IPS-NIHi11 (cell line): ENCODE measurements around the gene FMNL3.

Experiments
- DNase-seq: peaks from one replicate; pipeline ENCODE4 v3.0.0; 2012; ENCODE audit warnings: mixed read lengths, low spot score

The FMNL3 gene

DNA sequence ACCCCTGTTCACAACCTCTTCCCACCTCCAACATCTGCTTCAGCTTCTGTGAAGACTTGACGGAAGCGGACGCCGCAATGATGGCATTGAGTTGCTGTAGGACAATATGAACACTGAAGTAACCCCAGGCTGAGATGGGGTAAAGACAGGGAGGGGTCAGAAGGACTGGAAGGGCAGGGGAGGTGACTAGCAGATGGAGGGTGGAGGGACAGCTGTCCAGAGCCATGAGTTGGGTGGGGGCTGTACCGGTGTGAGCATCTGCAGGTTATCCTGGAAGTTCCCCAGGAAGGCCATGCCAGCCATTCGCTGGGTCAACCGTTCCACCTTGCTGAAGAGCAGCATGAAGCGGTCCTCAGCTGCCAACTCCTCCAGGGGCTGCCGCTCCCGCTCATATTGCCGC lies 57.8 kb downstream of the FMNL3 start:
- no peak for DNase-seq

DNA sequence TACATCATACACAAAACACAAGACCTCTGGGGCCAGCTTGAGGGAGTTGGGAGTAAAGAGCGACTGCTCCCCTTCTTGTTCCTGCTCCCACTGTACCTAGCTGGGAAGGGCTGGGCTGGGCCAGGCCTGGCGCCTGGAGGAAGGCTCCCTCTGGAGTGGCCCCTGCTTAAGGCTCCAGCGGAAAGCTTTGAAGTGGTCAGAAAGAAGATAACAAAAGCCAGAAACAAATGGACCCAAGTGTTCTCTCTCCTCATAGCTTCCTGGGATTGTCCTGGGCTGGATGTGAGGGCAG lies 58.5 kb downstream of the FMNL3 start:
- DNase-seq = no peak

DNA sequence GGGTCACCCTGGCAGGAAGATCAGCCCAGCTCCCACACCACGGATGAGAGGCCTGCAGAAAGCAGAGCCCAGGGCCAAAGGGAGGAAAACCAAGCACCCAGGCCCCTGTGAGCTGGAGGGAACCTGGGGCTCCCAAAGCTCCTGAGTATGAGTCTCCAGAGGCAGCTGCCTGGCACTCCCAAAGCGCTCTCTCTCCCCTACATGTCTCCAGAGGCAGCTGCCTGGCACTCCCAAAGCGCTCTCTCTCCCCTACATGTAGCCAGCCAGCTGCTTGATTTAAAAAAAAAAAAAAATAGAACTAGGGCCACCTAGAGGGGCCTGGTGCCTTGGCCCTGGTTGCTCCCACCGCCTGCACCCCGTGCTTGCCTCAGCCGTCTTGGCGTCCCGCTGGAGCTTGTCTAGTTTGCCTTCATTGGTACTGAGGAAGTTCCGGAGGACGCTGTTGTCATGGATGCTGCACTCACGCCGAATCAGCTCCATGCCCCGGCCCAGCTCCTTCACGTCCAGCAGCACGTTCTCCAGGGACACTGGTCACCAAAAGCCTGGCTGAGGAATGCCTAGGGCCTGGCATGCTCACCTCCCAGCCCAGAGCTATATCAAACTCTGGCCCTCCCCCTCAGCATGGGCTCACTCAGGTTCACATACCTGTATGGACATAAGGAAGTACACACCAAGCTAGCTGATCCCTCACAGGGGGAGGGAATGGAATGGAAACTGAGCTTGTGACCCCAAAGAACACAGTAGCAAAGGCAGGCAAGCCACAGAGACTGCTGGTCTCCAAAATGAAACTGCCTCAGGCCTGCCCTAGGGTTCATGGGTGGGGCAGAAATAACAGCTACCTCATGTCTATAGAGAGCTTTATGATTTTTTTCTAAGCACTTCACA lies 59.1 kb downstream of the FMNL3 start:
- DNase-seq = peak; percentile 37

DNA sequence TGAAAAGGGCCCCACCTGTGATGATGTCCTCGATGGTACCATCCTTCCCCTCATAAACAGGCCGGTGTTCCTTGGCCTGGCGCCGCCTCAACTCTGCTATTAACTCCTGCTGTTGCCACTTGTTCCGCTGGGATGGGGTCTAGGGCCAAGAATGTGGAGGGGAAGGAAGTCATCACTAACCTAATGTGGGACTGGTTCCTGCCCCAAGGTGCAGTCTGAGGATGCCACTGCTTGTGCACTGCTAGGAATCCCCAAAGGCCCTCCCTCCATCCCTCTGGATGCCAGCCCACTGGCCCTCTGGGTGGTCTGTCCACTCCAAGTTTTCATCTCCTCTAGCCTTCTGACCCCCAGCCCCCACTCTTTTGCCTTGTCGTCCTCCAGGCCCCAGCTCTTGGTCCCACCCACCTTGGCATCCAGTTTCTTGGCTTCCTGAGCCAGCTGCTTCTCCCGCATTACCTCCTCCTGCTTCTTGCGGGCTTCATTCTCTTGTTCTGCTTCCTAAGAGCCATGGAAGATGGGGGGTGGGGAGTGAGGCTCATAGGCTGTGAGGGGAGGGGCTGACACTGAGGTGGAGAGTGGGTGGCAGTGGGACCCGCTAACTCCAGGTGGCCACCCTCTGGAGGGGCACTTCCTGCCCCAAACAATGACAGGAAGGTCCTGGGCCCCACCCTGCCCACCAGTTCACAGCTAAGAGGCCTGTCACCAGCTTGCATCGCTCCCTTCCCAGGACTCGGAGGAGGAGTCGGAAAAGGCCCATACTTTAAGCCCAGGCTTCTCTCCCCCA lies 60.1 kb downstream of the FMNL3 start:
- DNase-seq = no peak

DNA sequence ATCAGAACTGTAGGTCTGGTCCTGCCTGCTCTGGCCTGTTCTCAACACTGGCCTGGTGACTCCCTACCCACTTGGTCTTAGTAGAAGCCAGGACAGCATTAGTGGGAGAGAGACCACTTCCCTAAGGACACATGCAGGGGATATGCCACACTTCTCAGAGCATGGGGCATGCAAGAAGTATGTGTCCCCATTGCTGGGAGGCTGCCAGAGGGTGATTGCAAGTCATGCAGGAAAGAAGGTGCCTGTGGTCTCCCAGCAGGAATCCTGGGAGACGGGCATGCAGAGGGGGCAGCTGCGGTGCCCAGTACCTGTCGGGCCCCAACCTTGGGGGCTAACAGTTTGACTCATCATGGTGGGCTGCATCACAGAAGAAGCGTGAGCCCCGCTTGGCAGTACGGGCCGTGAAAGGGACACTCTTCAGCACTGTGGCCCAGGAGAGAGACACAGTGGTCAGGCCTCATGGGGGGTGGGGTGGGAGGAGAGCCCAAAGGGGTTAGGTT lies 60.8 kb downstream of the FMNL3 start:
- no peak for DNase-seq

DNA sequence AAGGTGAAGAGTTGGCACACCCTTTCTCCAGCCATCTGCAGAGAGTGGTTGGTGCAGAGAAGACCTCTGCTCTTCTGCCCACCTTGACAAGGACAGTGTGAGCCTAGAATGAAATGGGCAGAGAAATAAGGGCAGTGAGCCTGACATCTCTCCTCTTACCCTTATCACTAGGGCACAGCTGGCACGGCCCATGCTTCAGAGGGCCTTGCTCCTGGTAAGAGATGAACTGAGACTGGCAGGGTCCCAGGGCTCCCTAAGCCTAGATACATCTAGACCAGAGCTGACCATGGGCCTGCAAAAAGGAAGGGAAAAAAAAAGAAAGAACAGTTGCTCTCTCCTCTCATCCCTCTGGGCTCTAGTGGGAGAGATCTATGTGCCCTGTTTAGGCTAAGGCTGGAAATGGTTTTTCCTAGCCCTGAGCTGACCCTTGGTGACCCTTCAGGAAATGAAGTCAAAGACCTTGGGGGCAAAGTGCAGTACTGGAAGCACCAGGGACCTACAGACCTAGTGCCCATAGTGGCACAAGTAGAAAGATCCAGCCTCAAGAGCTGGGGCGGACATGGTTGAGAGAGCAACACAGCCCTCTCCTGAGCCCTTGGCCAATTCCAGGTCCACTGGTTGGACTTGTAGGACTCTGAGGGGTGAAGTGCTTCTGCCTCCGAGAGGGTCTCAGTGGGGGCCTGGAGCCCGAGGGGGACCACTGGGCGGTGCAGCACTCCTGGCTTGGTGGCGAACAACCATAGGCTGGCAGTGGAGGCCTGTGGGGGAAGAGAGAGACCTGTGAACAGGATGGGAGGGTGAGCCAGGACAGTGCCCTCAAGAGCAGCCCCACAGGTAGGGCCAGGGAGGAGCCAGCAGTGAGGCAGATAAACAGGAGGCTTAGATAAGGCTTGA lies 61.8 kb downstream of the FMNL3 start:
- DNase-seq = no peak

DNA sequence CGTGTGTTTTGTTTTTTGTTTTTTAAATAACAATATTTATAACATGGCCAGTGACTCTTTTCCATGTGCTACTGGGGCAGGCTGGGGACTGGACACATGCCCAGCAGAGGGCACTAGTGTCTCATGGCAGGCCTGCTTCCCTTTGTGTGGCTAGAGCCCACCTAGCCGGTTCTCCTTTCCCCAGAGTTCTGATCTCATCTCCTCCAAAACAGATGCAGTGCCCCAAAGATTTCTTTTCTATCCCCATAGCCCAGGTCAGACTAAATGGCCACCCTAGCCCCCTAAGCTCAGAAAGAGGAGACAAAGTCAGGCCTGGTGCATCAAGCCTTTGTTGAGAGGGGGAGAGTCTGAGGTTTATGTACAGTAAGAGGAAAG lies 62.6 kb downstream of the FMNL3 start:
- peak; percentile 91 for DNase-seq

DNA sequence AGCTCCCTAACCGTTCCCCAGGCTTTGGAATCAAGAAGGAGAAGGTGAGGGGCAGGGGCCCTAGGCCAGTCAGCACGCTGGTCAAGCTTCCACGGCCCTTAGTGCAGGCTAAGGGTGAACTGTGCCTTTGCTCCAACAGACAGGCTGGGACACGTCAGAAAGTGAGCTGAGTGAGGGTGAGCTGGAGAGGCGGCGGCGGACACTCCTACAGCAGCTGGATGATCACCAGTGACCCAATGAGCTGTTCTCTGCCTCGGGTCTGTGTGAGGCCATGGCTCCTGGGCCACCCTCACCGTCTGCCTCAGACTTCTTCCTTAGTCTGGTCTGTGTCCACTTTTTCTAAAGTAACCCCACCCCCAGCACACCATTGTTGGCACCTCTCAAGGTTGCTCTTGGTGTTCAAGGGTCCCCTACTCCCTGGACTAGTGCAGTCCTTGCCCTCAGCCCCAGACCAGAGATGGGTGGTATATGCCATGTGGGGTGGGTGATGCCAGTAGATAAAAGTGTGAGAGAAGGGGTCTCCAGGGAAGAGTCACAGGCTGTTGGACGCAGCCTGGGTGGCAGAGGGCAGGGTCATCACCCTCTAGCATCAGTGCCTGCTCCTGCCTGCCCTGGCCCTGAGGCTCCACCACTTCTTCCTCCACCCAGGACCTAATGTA lies 63.1 kb downstream of the FMNL3 start:
- DNase-seq = no peak

DNA sequence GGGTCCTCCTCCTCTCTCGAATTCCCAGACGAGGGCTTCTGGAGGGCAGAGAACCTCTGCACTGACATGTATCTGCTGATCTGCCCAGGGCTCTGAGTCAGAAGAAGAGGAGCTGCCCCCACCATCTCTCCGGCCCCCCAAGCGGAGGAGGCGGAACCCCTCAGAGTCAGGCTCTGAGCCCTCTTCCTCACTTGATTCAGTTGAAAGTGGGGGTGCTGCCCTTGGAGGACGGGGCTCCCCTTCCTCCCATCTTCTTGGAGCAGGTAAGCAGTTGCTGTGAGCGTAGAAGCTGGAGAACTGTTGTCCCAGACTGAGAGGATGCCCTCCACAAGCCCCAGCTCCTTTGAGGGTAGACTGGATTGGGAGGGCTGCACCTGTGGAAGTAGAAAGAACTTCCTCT lies 64.1 kb downstream of the FMNL3 start:
- no peak for DNase-seq

DNA sequence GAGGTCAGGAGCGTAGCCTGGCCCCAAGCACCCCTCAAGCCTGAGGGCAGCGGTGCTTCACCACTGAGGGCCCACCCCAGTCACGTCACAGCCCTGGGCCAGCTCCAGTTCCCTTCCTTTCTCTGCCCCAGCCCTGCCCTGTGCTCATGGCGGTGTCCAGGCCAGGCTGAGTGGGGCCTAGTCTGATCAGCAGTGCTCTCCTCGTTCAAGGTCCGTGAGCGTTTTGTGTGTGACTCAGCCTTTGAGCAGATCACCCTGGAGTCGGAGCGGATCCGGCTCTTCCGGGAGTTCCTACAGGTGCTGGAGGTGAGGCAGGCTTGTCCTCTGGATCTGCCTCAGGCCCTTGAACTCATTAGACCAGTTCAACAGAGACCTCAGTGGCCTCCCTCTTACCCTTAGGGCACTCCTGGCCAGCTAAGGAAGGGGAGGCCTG lies 64.8 kb downstream of the FMNL3 start:
- no peak for DNase-seq

DNA sequence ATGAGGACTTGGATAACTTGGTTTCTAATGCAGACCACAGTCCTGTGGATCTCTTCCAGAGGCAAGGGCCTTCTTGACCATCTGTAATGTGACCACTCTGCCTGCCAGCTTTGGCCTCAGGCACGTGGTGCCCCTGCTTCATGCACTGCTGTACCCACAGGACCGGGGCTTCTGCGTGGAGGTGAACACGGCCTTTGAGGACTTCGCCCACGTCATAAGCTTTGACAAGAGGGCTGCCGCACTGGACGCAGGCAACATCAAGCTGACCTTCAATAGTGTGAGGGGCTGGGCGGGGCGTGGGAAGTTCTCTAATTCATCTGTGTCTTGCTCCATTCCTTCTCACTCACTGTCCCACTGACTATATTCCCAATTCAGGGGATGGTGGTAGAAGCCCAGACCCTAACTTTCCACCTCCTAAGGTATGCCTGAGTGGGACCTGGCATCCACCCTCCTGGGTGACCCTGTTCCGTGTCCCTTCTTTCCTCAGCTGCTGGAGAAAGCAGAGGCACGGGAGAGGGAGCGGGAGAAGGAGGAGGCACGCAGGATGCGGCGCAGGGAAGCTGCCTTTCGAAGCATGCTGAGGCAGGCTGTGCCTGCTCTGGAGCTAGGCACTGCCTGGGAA lies 65.3 kb downstream of the FMNL3 start:
- no peak for DNase-seq

DNA sequence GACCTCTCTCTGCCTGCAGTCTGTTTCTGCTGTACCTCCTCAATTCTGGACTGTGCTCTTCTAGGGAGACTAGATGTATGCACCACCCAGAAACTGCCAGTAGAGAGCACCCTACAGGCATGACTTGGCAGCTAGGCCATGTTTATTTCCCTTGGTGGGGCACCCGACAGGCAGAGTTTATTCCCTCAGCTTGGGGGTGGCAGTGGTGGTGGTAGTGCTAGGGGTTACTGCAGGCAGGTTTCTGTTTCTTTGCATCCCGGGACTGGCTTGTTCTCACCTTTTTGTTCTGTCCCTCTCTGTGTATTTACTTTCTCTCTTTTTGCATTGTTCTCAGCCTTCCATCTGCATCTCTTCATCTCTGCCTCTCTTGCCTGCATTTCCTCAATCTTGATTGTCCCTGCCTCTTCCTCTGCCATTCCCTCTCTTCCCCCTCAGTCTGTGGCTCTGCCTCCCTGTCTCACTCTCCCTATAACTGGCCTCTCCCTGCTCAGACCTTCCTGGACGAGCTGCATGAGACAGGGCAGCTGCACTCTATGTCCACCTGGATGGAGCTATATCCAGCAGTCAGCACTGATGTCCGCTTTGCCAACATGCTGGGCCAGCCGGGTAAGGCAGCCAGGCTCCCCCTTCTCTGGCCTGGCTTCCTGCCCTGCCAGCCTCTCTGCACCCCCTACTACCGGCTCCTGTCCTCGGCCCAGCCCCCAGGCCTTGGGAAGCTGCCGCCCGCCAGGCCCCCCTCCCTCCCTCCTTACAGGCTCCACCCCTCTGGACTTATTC lies 70.0 kb downstream of the FMNL3 start:
- DNase-seq = peak; percentile 83

DNA sequence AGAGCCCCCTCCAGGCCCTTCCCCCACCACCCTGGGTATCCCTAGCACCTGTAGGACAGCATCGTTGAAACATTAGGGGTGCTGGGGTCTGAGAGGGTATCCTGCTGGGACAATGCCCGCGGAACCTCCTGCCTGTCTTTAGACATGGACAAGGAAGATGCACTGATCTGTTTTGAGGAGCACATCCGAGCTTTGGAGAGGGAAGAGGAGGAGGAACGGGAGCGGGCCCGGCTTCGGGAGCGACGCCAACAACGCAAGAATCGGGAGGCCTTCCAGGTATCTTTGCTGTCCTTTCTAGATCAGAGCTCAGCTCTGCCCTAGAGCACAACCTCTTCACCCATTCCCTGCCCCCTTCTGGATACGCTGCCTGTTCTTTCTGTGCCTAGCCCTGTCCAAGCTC lies 70.6 kb downstream of the FMNL3 start:
- no peak for DNase-seq

DNA sequence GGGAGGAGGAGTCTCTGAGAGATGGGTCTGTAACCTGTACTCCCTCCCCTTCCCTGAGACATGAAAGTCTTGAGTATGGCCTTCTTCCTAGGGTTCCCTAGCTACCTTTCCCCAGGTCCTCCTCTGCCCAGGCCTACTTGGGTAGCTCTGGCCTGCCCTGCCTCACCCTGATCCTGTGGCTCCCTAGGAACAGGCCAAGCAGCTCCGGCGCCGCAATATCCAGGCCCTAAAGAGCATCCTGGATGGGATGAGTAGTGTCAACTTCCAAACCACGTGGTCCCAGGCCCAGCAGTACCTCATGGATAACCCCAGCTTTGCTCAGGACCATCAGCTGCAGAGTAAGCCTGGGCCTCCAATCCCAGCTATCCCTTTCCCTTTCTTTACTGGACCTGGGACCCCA lies 71.5 kb downstream of the FMNL3 start:
- no peak for DNase-seq

DNA sequence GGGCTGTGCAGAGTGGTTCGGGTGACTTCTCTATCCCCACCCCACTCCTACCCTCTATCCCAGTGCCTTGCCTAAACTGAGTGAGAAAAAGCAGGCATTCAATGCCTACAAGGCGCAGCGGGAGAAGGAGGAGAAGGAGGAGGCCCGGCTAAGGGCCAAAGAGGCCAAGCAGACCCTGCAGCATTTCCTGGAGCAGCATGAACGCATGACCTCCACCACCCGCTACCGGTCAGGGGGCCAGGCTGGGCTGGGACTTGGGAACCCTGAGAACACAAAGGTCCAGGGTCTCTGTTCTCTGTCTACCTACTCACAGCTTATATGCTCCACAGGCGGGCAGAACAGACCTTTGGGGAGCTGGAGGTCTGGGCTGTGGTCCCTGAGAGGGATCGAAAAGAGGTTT lies 72.2 kb downstream of the FMNL3 start:
- DNase-seq = no peak

DNA sequence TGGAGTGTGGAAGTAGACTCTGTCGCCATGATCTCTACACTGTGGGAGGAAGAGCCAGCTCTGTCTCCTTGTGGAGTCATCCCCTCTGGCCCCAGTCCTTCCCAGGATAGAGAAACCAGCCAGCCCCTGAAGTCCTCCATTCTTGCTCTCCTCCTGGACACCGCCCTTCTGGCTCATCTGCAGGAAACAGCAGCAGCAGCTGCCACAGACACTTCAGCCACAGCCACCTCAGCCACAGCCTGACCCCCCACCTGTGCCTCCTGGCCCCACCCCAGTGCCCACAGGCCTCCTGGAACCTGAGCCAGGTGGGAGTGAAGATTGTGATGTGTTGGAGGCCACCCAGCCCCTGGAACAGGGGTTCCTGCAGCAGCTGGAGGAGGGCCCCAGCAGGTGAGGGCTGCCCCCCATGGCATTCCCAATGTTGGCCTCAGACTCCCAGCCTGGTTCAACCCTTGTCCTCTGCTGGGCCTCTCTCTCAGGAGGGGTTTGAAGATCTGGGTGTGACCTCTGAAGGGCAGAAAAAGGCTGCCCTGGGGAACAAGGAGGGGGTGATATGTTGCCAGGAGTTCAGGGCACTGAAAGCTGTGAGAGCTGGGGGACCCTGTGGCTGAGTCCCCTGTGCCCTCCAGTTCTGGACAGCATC lies 73.4 kb downstream of the FMNL3 start:
- no peak for DNase-seq

DNA sequence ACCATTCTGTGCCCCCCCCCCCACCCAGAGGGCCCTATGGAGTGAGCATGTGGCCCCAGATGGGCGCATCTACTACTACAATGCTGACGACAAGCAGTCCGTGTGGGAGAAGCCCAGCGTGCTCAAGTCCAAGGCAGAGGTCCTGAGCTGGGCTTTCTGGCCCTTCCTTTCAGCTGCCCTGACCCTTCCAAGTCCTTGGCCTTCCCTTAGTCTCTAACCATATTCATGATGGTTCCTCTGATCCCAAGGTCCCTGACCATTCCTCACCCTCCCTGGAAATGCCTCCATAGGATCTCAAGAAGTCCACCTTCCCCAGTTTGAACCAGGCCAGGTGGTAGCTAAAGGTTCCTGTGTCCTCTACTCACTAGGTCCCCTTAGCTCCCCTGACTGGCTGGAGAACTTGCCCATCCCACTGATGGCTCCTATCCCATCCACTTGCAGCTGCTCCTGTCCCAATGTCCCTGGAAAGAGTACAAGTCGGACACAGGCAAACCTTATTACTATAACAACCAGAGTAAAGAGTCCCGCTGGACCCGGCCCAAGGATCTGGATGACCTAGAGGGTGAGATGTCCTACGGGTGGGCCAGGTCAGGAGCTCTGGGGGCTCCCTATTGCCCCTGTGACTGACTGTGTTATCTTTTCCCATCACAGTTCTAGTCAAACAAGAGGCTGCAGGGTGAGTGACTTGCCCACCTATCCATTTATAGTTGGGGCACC lies 74.1 kb downstream of the FMNL3 start:
- DNase-seq = no peak

DNA sequence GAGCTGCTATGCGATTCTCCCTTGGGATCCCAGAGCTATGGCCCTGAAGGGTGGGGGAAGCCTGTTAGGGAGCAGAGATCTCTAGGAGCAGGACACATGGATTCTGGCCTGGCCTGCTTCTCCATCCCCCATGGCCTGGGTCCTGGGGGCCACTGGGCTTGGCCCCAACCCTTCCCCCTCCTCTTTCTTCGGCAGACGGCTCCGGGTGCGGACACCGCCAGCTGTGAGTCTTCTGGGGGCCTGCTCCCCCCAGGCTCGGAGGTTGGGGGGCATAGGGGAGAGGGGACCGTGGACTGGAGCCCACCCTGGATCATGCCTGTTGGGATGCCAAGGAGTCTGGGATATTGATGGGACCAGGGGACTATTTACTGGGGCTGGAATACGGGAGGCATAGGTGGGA lies 74.8 kb downstream of the FMNL3 start:
- DNase-seq = no peak

DNA sequence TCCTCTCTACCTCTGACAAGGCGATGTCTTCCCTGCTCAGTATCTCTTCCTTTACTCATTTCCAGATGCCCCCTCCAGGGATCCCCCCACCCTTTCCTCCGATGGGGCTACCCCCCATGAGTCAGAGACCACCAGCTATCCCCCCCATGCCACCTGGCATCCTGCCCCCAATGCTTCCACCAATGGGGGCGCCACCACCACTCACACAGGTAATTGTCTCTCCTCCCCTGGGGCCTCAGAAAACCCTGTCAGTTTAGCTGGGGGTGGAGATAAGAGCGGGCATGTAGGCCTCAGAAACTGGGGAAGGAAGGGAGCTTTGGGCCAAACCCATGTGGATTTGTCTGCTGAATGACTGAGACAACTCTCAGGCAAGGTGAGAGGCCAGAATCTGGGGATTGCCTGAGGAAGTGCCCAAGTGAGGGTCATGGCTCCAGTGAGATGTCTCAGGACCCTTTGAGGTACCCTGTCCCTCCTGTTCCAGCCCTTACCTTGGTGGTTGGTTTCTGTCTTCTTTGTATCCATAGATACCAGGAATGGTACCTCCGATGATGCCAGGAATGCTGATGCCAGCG lies 75.8 kb downstream of the FMNL3 start:
- no peak for DNase-seq
